ENCODE results near the gene ALG14. TPM values are rescaled to one million over a fixed set of nuclear protein-coding genes. Genes with fewer than 3 reads are reported as not detected.

Gene ALG14
- total and polyA plus RNA-seq, 10 of the 15 experiments (the other 5 are each of a cell fraction or from before 2014, with no cell fraction given) = 2.6 to 19.2 (median 7.5) TPM

GRCh38 chr1:94954263-94955220 lies 118.2 kb downstream of the ALG14 start:
- H3K9ac ChIP-seq (ENCODE audit: control insufficient read depth, insufficient read depth, low read length) = no peak overlapping the region
- ChIA-PET POLR2A (no interaction called here), CTCF (no interaction called here), SMC1A (ENCODE audit: uncharacterized antibody, unreplicated experiment) (no interaction called here), RAD21 (ENCODE audit: unreplicated experiment) (no interaction called here)
- no peaks in the 10 kb centered on the region for H4K20me1 ChIP-seq (ENCODE audit: control insufficient read depth, insufficient read depth)
- no TSS peak for BruUV-seq (replicated peaks)
- no peaks in the 10 kb centered on the region for H3K4me1 ChIP-seq (ENCODE audit: control insufficient read depth, insufficient read depth, low read length)
- DNase-seq (ENCODE audit: low read depth, low spot score) (no peak), ATAC-seq (no peak), FAIRE-seq (no peak)
- H2AFZ ChIP-seq (ENCODE audit: control insufficient read depth, low read depth, low read length) = no peak overlapping the region
- WGBS (ENCODE audit: insufficient coverage, insufficient replicate concordance, low lambda C conversion rate, missing lambda C conversion rate) = 82% methylated on average over 9 of the region's 9 CpGs
- intact Hi-C loops (cut with micrococcal nuclease; ENCODE audit: unreplicated experiment) (no loop called here), in situ Hi-C loops (cut with MboI) (no loop called here)
- no peak overlapping the region for H3K27ac ChIP-seq (ENCODE audit: control insufficient read depth, insufficient read depth)
- H3K4me2 ChIP-seq (ENCODE audit: control insufficient read depth, insufficient read depth) = no peak overlapping the region
- no peak overlapping the region for H3K4me3 ChIP-seq
- no peaks in the 10 kb centered on the region for H3K27me3 ChIP-seq (replicated peaks in 1 of 2; ENCODE audit: control insufficient read depth in 2 of 2, insufficient read depth in 2 of 2, low read length in 1 of 2)
- TF ChIP-seq SMARCA5 (IDR thresholded peaks at IDR 0.05) (no peak), FOS (IDR thresholded peaks at IDR 0.05; ENCODE audit: borderline replicate concordance, extremely low read depth, insufficient read length) (no peak)
- H3K36me3 ChIP-seq (ENCODE audit: control insufficient read depth in 2 of 2, insufficient read depth in 2 of 2, low read length in 1 of 2) = no peaks in the 10 kb centered on the region
- H3K79me2 ChIP-seq (ENCODE audit: control insufficient read depth, insufficient read depth, low read length) = no peaks in the 10 kb centered on the region
- no peaks in the 10 kb centered on the region for H3K9me3 ChIP-seq (replicated peaks; ENCODE audit: control insufficient read depth, insufficient read depth, low read length)

- Histone ChIP-seq H4K20me1 (ENCODE audit: control insufficient read depth, insufficient read depth) (no peaks in the 10 kb centered on the region), H3K9ac (ENCODE audit: control insufficient read depth, insufficient read depth, low read length) (no peak overlapping the region), H3K27me3 (replicated peaks in 1 of 2; ENCODE audit: control insufficient read depth in 2 of 2, insufficient read depth in 2 of 2, low read length in 1 of 2) (no peaks in the 10 kb centered on the region), H3K36me3 (ENCODE audit: control insufficient read depth in 2 of 2, insufficient read depth in 2 of 2, low read length in 1 of 2) (no peaks in the 10 kb centered on the region), H3K9me3 (replicated peaks; ENCODE audit: control insufficient read depth, insufficient read depth, low read length) (no peaks in the 10 kb centered on the region), H3K27ac (ENCODE audit: control insufficient read depth, insufficient read depth) (no peak overlapping the region), H3K79me2 (ENCODE audit: control insufficient read depth, insufficient read depth, low read length) (no peaks in the 10 kb centered on the region), H2AFZ (ENCODE audit: control insufficient read depth, low read depth, low read length) (no peak overlapping the region), H3K4me1 (ENCODE audit: control insufficient read depth, insufficient read depth, low read length) (no peaks in the 10 kb centered on the region), H3K4me2 (ENCODE audit: control insufficient read depth, insufficient read depth) (no peak overlapping the region), H3K4me3 (no peak overlapping the region)
- 60% methylated on average over 6 of the region's 6 CpGs for WGBS (ENCODE audit: insufficient coverage, insufficient replicate concordance, low lambda C conversion rate, missing lambda C conversion rate)
- CTCF ChIA-PET = no interaction called here
- no TSS peak for BruUV-seq (replicated peaks)
- DNase-seq (ENCODE audit: low read depth, low spot score) (no peak), ATAC-seq (no peak), FAIRE-seq (no peak)
- intact Hi-C loops (cut with micrococcal nuclease; ENCODE audit: unreplicated experiment) = no loop called here
- SMC1A ChIA-PET (ENCODE audit: uncharacterized antibody, unreplicated experiment) = no interaction called here
- POLR2A ChIA-PET = interaction anchor here (0.6 kb wide), 1 partner anchor 132 kb away, joined by 8 read pairs; no protein-coding TSS in a partner anchor
- RAD21 ChIA-PET (ENCODE audit: unreplicated experiment) = no interaction called here
- TF ChIP-seq ATF3 (IDR thresholded peaks at IDR 0.05; ENCODE audit: borderline replicate concordance, extremely low read depth, low read depth, low read length) = no peak
- TF ChIP-seq NFIC (IDR thresholded peaks at IDR 0.05; ENCODE audit: low read depth, low read length) = no peak
- no peak for TF ChIP-seq STAT3 (IDR thresholded peaks at IDR 0.05; ENCODE audit: low read depth, low read length)
- no peak for TF ChIP-seq MYB (IDR thresholded peaks at IDR 0.05; ENCODE audit: borderline replicate concordance, low read depth, low read length)
- TF ChIP-seq SUZ12 (IDR thresholded peaks at IDR 0.05; ENCODE audit: unreplicated experiment) = no peak
- no peak for TF ChIP-seq JUND (IDR thresholded peaks at IDR 0.05; ENCODE audit: low read depth, low read length)
- no peak for TF ChIP-seq ASH2L (IDR thresholded peaks at IDR 0.05; ENCODE audit: borderline replicate concordance, low read depth)
- no peak for TF ChIP-seq E2F4 (IDR thresholded peaks at IDR 0.05; ENCODE audit: low read depth, low read length)
- no peak for TF ChIP-seq BCL11A (IDR thresholded peaks at IDR 0.05; ENCODE audit: low read depth, low read length)
- TF ChIP-seq CHD1 (IDR thresholded peaks at IDR 0.05; ENCODE audit: low read depth, low read length) = no peak
- TF ChIP-seq MEF2A (IDR thresholded peaks at IDR 0.05; ENCODE audit: insufficient read depth, low read depth, low read length) = no peak
- no peak for TF ChIP-seq RCOR1 (conservative IDR thresholded peaks at IDR 0.05; ENCODE audit: low read depth, low read length)
- in situ Hi-C loops (cut with MboI) = no loop called here
Measured at GRCh38 chr1:94953746-94954145, 119.0 kb downstream of the ALG14 start.
